Mesenchymal stem cell (in vitro differentiated cells and primary cell): ENCODE data around the gene SSX2IP.

Source experiments
- DNase-seq: peaks from one replicate; pipeline ENCODE4 v3.0.0-alpha.2; 2013
- H2AFZ ChIP-seq: one replicate; pipeline ENCODE4 v1.6.1; 2013; ENCODE audit warnings: low read depth, mild to moderate bottlenecking, control low read depth, inconsistent platforms, low read length, moderate library complexity
- H2AK5ac ChIP-seq: 2 replicates; pipeline ENCODE4 v1.6.1; 2013; ENCODE audit warnings: low read length, moderate library complexity, mild to moderate bottlenecking, inconsistent platforms; ENCODE audit not compliant: severe bottlenecking
- H2BK120ac ChIP-seq: one replicate; pipeline ENCODE4 v1.6.1; 2013; ENCODE audit warnings: low read depth, mild to moderate bottlenecking, inconsistent platforms, low read length, moderate library complexity
- H2BK12ac ChIP-seq, 2 experiments: one replicate each; pipeline ENCODE4 v1.6.1; 2013; ENCODE audit warnings: inconsistent platforms in 2 of 2, low read length in 2 of 2, mild to moderate bottlenecking in 2 of 2, moderate library complexity in 2 of 2, control low read depth in 1 of 2
- H2BK15ac ChIP-seq: one replicate; pipeline ENCODE4 v1.6.1; 2013; ENCODE audit warnings: mild to moderate bottlenecking, low read depth, inconsistent platforms; ENCODE audit not compliant: poor library complexity, severe bottlenecking
- H2BK5ac ChIP-seq: 2 replicates; pipeline ENCODE4 v1.6.1; 2013; ENCODE audit warnings: low read depth, mild to moderate bottlenecking, low read length, control low read depth, inconsistent platforms; ENCODE audit not compliant: poor library complexity, severe bottlenecking
- H3K14ac ChIP-seq, 2 experiments: one replicate each; pipeline ENCODE4 v1.6.1; 2013; ENCODE audit warnings: inconsistent platforms in 2 of 2, low read length in 2 of 2, control low read depth in 1 of 2, mild to moderate bottlenecking in 1 of 2, moderate library complexity in 1 of 2
- H3K18ac ChIP-seq, 2 experiments: one replicate each; pipeline ENCODE4 v1.6.1; 2013; ENCODE audit warnings: inconsistent platforms in 2 of 2, low read length in 2 of 2, control low read depth in 1 of 2, low read depth in 1 of 2, mild to moderate bottlenecking in 1 of 2
- H3K23ac ChIP-seq, 2 experiments: one replicate each; pipeline ENCODE4 v1.6.1; 2013; ENCODE audit warnings: inconsistent platforms in 2 of 2, low read length in 2 of 2, mild to moderate bottlenecking in 2 of 2, moderate library complexity in 2 of 2, control low read depth in 1 of 2
- H3K27ac ChIP-seq: 2 replicates; pipeline ENCODE4 v1.5.1; 2013; ENCODE audit warnings: mild to moderate bottlenecking, moderate library complexity, low read length, control low read depth, inconsistent platforms; ENCODE audit not compliant: poor library complexity, severe bottlenecking
- H3K27me3 ChIP-seq, 2 experiments: 2 replicates each; pipeline versions ENCODE4 v1.6.1 to v1.7.0; 2013; ENCODE audit warnings: low read length in 2 of 2, mild to moderate bottlenecking in 2 of 2, moderate library complexity in 2 of 2, control low read depth in 1 of 2, inconsistent platforms in 1 of 2; ENCODE audit not compliant: control insufficient read depth in 1 of 2, insufficient read depth in 1 of 2
- H3K36me3 ChIP-seq, 2 experiments: 2 replicates each; pipeline versions ENCODE4 v1.6.1 to v1.7.0; 2013; ENCODE audit warnings: low read length in 2 of 2, control low read depth in 1 of 2, inconsistent platforms in 1 of 2, low read depth in 1 of 2, mild to moderate bottlenecking in 1 of 2; ENCODE audit not compliant: insufficient read depth in 2 of 2, control insufficient read depth in 1 of 2
- H3K4ac ChIP-seq, 2 experiments: one replicate each; pipeline ENCODE4 v1.6.1; 2013; ENCODE audit warnings: inconsistent platforms in 2 of 2, low read length in 2 of 2, mild to moderate bottlenecking in 2 of 2, moderate library complexity in 2 of 2, control low read depth in 1 of 2, low read depth in 1 of 2
- H3K4me1 ChIP-seq: 2 replicates; pipeline ENCODE4 v1.6.1; 2013; ENCODE audit warnings: low read depth, low read length, control low read depth; ENCODE audit not compliant: control insufficient read depth, insufficient read depth
- H3K4me2 ChIP-seq: 2 replicates; pipeline ENCODE4 v1.6.1; 2013; ENCODE audit warnings: low read length, mild to moderate bottlenecking, inconsistent platforms; ENCODE audit not compliant: poor library complexity, severe bottlenecking
- H3K4me3 ChIP-seq, 2 experiments: 2 replicates each; pipeline versions ENCODE4 v1.5.1 to v1.7.0; 2013; ENCODE audit warnings: low read length in 2 of 2, mild to moderate bottlenecking in 2 of 2, control low read depth in 1 of 2, low read depth in 1 of 2; ENCODE audit not compliant: insufficient read depth in 1 of 2
- H3K79me1 ChIP-seq: replicated peaks from 2 replicates; pipeline ENCODE4 v1.6.1; 2013; ENCODE audit warnings: mild to moderate bottlenecking, control low read depth, low read length, inconsistent platforms; ENCODE audit not compliant: poor library complexity, severe bottlenecking
- H3K9ac ChIP-seq: 2 replicates; pipeline ENCODE4 v1.7.0; 2013; ENCODE audit warnings: mild to moderate bottlenecking, low read length, moderate library complexity
- H3K9me3 ChIP-seq: 2 replicates; pipeline ENCODE4 v1.7.0; 2013; ENCODE audit warnings: mild to moderate bottlenecking, low read length; ENCODE audit not compliant: control insufficient read depth
- H4K8ac ChIP-seq: one replicate; pipeline ENCODE4 v1.6.1; 2013; ENCODE audit warnings: inconsistent platforms, mild to moderate bottlenecking, low read length, moderate library complexity
- H4K91ac ChIP-seq: one replicate; pipeline ENCODE4 v1.6.1; 2013; ENCODE audit warnings: mild to moderate bottlenecking, low read length, inconsistent platforms
- WGBS: methylation state at CpG from one replicate; pipeline ENCODE4 v1.1.7; 2013; ENCODE audit warnings: mixed read lengths; 5-methylcytosine and 5-hydroxymethylcytosine counted together

Gene SSX2IP

DNA sequence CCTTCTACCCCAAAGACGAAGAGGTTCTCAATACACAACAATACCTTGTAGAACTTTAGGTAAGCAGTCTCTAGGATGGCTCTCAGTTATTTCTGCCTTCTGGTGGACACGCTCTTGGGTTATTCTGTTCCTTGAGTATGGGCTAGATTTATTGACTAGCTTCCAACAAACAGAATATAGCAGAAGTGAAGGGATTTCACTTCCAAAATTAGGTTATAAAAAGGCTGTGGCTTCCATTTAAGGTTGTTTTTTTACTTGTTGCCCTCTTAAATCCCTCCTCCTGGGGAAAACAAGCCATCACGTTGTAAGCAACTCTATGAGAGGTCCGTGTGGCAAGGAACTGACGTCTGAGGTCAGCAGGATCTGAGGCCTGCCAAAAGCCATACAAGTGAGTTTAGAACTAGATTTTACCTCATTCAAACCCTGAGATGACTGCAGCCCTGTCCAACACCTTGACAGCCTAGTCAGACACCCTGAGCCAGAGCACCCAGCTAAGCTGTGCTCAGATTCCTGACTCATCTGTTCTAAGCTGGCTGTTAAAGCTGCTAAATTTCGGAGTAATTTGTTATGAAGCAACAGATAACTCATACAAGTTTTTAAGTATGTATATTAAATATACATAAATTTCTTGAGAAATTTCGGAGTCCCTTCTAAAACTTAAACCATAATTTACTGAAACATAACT is 12.7 kb downstream of the SSX2IP start:
- Histone ChIP-seq H3K4me2 (no peak overlapping the region), H2AFZ (no peak overlapping the region), H3K23ac (no peak overlapping the region), H2BK15ac (no peak overlapping the region), H4K91ac (no peak overlapping the region), H3K27ac (no peak overlapping the region), H3K36me3 (no peaks in the 10 kb centered on the region), H3K18ac (no peak overlapping the region), H3K14ac (no peak overlapping the region), H2BK5ac (no peak overlapping the region), H3K27me3 (no peaks in the 10 kb centered on the region), H3K4ac (no peak overlapping the region), H3K9ac (no peak overlapping the region), H3K4me3 (no peak overlapping the region), H2BK120ac (no peak overlapping the region), H4K8ac (no peak overlapping the region), H2BK12ac (no peak overlapping the region), H3K79me1 (peaks cover 1% of the 10 kb centered on the region), H3K9me3 (no peaks in the 10 kb centered on the region), H2AK5ac (no peak overlapping the region), H3K4me1 (no peaks in the 10 kb centered on the region)
- WGBS, result 100% methylated on average over 4 of the region's 7 CpGs
- no peak for DNase-seq

DNA sequence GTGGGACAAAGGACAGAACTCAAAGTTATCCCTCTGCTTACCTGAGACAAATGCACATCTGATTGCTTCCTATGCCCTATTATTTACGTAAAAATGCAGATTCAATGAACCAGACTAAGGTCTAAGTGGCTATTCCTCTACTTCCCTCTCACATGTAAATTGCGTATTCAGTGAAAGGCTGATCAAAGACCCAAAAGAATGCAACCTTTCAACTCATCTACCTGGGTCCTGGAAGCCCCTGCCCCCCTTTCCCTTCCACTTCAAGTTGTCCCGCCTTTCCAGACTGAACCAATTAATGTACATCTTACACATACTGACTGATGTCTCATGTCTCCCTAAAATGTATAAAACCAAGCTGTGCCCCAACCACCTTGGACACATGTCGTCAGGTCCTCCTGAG is 14.6 kb downstream of the SSX2IP start:
- Histone ChIP-seq H2AFZ (no peak overlapping the region), H3K9ac (no peak overlapping the region), H3K4me3 (no peak overlapping the region), H2BK12ac (no peak overlapping the region), H3K14ac (no peak overlapping the region), H3K36me3 (no peaks in the 10 kb centered on the region), H3K4me2 (no peak overlapping the region), H3K4me1 (no peaks in the 10 kb centered on the region), H3K27ac (no peak overlapping the region), H3K27me3 (no peaks in the 10 kb centered on the region), H2BK5ac (no peak overlapping the region), H3K23ac (no peak overlapping the region), H3K4ac (no peak overlapping the region), H3K18ac (no peak overlapping the region), H3K79me1 (peaks cover 1% of the 10 kb centered on the region), H4K8ac (no peak overlapping the region), H2AK5ac (no peak overlapping the region), H2BK120ac (no peak overlapping the region), H4K91ac (no peak overlapping the region), H3K9me3 (no peaks in the 10 kb centered on the region), H2BK15ac (no peak overlapping the region)
- DNase-seq, result no peak
- 94% methylated on average over 4 of the region's 4 CpGs for WGBS

DNA sequence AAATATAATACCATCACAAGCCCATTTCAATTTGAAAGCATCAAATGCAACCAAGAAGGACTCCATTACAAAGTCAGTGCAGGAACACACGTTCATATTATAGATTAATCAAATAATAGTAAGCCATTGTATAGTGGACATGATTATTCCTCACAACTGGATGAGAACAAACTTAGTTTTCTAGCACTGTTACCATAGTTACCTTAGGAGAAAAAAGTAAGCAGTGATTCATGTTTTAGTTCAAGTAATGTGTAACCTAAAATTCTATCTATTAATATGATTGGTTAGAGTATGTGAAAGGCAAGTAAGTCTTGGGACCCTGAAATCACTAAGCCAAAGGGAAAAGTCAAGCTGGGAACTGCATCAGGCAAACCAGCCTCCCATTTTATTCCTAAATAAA is 15.2 kb downstream of the SSX2IP start:
- H2BK5ac ChIP-seq, result no peak overlapping the region
- no peak overlapping the region for H2BK12ac ChIP-seq
- H3K23ac ChIP-seq, result no peak overlapping the region
- no peak overlapping the region for H3K4me3 ChIP-seq
- H3K79me1 ChIP-seq, result peaks cover 1% of the 10 kb centered on the region
- WGBS, result no CpG with 5 or more reads among the region's 1 CpG
- DNase-seq, result peak; percentile 15
- H3K4me2 ChIP-seq, result no peak overlapping the region
- no peak overlapping the region for H3K18ac ChIP-seq
- H3K27me3 ChIP-seq, result no peaks in the 10 kb centered on the region
- peaks cover 0 to 3% of the 10 kb centered on the region in 2 experiments for H3K36me3 ChIP-seq
- H3K14ac ChIP-seq, result no peak overlapping the region
- no peaks in the 10 kb centered on the region for H3K4me1 ChIP-seq
- H3K27ac ChIP-seq, result no peak overlapping the region
- H2AFZ ChIP-seq, result no peak overlapping the region
- no peak overlapping the region for H2BK15ac ChIP-seq
- no peak overlapping the region for H3K4ac ChIP-seq
- no peak overlapping the region for H4K8ac ChIP-seq
- peak overlapping the region; percentile 46 for H3K9ac ChIP-seq
- H4K91ac ChIP-seq, result no peak overlapping the region
- H3K9me3 ChIP-seq, result no peaks in the 10 kb centered on the region
- no peak overlapping the region for H2BK120ac ChIP-seq
- H2AK5ac ChIP-seq, result no peak overlapping the region

DNA sequence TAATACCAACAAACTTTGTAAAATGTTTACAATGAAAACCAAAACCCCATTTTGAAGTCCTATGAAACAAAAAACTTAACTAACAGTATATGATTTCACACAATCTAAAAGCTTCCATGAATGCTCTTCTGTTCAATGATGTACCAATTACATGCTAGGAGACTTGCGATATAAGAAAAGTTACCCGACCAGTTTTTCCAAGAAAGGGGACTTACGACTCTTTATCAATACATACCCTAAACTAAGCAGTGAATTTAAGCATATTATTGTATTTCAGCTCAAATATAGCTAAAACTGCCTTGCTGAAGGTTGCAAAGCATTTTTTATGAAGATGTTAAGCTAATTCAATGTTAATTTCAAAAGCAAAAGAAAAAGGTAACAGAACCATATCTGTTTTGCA is 15.6 kb downstream of the SSX2IP start:
- Histone ChIP-seq H3K79me1 (peaks cover 1% of the 10 kb centered on the region), H3K36me3 (peaks cover 0 to 6% of the 10 kb centered on the region in 2 experiments), H2AFZ (no peak overlapping the region), H2AK5ac (no peak overlapping the region), H3K9ac (peak overlapping the region; percentile 46), H4K8ac (no peak overlapping the region), H3K14ac (no peak overlapping the region), H3K27me3 (no peaks in the 10 kb centered on the region), H2BK12ac (no peak overlapping the region), H2BK120ac (no peak overlapping the region), H3K18ac (no peak overlapping the region), H3K23ac (no peak overlapping the region), H4K91ac (no peak overlapping the region), H3K4me2 (no peak overlapping the region), H3K9me3 (no peaks in the 10 kb centered on the region), H2BK15ac (no peak overlapping the region), H3K4me1 (no peaks in the 10 kb centered on the region), H3K27ac (no peak overlapping the region), H3K4ac (no peak overlapping the region), H2BK5ac (no peak overlapping the region), H3K4me3 (no peak overlapping the region)
- DNase-seq, result no peak
- 100% methylated on average over 1 of the region's 3 CpGs for WGBS
